Osteocyte (in vitro differentiated cells): ENCODE data around the gene FAM13B. TPM values are rescaled to one million over a fixed set of nuclear protein-coding genes. Genes with fewer than 3 reads are reported as not detected.

Source experiments
- DNase-seq: peaks from one replicate; pipeline ENCODE4 v3.0.0; 2021; ENCODE audit warnings: mixed read lengths; ENCODE audit not compliant: unreplicated experiment; ENCODE audit errors: extremely low spot score
- H3K27ac Mint-ChIP-seq: one replicate; pipeline ENCODE4 v1.8.0; 2021; ENCODE audit warnings: mild to moderate bottlenecking, mixed read lengths; ENCODE audit not compliant: unreplicated experiment
- H3K27me3 Mint-ChIP-seq: one replicate; pipeline ENCODE4 v1.8.0; 2021; ENCODE audit warnings: mixed read lengths; ENCODE audit not compliant: unreplicated experiment
- H3K36me3 Mint-ChIP-seq: one replicate; pipeline ENCODE4 v1.8.0; 2021; ENCODE audit warnings: mixed read lengths; ENCODE audit not compliant: unreplicated experiment
- H3K4me1 Mint-ChIP-seq: one replicate; pipeline ENCODE4 v1.8.0; 2021; ENCODE audit warnings: mixed read lengths; ENCODE audit not compliant: unreplicated experiment
- H3K4me3 Mint-ChIP-seq: one replicate; pipeline ENCODE4 v1.8.0; 2021; ENCODE audit warnings: mild to moderate bottlenecking, moderate library complexity, mixed read lengths; ENCODE audit not compliant: unreplicated experiment
- H3K9me3 Mint-ChIP-seq: one replicate; pipeline ENCODE4 v1.8.0; 2021; ENCODE audit warnings: mixed read lengths; ENCODE audit not compliant: unreplicated experiment
- total RNA-seq: library from RNA; stranded (reverse); gene quantifications from 2 replicates; pipeline ENCODE4 v1.2.1, GENCODE V29; 2021
- TF ChIP-seq, protein P1 (sequence below): fragments of 200-600 bp; sonication (generic); IDR thresholded peaks from 2 replicates; pipeline ENCODE4 v1.5.0; 2021; ENCODE audit warnings: antibody characterized with exemption, mild to moderate bottlenecking, moderate library complexity

FAM13B gene
- total RNA-seq, 1 donor from 2014 or later, result 42.7 TPM

DNA sequence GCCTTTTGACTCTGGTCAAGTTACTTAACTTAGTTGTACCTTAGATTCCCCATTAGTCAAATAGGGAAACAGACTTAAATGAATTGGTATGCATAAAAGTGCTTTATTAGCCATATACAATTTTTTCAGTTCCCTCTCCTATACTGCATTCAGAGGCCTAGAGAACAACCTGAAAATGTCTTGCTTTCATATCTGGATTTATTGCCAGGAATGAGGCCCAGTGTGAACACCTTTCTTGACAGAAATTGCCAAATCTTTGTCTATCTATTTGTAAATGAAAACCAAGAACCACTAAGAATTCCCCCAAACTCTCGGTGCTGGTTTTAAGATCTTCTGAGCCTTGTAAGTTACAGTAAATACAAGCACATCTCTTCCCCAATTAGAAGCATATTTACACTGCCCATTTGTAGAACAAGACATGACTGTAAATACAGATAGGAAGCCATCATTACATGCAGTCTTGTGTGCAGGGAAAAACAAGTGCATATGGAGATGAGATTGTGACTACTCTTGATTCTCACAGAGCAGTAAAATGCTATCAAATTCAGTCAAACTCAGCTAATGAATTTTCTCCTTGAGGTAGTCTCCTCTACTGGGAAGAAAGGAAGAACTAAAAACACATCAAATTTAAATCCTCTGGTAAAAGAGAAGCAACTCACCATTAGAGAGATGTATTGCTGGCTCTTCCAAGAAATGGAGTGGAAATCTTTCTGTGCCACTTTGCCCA lies 5.2 kb upstream of the FAM13B start:
- Mint-ChIP-seq H3K36me3 (no peaks in the 10 kb centered on the region), H3K4me3 (no peak overlapping the region), H3K4me1 (peaks cover 15% of the 10 kb centered on the region), H3K27me3 (peaks cover 2% of the 10 kb centered on the region), H3K27ac (no peak overlapping the region), H3K9me3 (no peaks in the 10 kb centered on the region)
- DNase-seq, result no peak
- TF ChIP-seq, protein P1, sequence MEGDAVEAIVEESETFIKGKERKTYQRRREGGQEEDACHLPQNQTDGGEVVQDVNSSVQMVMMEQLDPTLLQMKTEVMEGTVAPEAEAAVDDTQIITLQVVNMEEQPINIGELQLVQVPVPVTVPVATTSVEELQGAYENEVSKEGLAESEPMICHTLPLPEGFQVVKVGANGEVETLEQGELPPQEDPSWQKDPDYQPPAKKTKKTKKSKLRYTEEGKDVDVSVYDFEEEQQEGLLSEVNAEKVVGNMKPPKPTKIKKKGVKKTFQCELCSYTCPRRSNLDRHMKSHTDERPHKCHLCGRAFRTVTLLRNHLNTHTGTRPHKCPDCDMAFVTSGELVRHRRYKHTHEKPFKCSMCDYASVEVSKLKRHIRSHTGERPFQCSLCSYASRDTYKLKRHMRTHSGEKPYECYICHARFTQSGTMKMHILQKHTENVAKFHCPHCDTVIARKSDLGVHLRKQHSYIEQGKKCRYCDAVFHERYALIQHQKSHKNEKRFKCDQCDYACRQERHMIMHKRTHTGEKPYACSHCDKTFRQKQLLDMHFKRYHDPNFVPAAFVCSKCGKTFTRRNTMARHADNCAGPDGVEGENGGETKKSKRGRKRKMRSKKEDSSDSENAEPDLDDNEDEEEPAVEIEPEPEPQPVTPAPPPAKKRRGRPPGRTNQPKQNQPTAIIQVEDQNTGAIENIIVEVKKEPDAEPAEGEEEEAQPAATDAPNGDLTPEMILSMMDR, result no peak

DNA sequence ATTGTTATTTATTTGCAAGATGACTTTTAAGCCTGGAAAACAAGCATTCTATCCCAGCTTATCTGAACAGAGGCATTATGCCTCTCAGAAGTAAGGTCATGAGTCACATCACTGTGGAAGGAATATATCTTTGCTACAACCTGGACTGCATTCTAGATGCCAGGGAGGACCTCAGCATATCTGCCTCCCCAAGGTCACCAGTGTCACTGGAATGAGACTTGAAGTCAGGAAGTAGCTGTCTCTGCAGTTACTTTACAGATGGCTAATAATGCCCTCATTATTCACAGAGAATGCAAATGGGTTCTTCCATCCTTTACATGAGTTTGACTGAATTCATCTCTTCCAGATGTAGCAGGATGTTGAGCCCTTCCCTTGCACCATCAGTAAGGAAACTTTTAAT lies 4.4 kb upstream of the FAM13B start:
- H3K9me3 Mint-ChIP-seq, result no peaks in the 10 kb centered on the region
- no peak for DNase-seq
- TF ChIP-seq, protein P1, result no peak
- no peak overlapping the region for H3K27ac Mint-ChIP-seq
- H3K36me3 Mint-ChIP-seq, result no peaks in the 10 kb centered on the region
- H3K4me1 Mint-ChIP-seq, result peaks cover 16% of the 10 kb centered on the region
- no peak overlapping the region for H3K4me3 Mint-ChIP-seq
- H3K27me3 Mint-ChIP-seq, result peaks cover 2% of the 10 kb centered on the region

DNA sequence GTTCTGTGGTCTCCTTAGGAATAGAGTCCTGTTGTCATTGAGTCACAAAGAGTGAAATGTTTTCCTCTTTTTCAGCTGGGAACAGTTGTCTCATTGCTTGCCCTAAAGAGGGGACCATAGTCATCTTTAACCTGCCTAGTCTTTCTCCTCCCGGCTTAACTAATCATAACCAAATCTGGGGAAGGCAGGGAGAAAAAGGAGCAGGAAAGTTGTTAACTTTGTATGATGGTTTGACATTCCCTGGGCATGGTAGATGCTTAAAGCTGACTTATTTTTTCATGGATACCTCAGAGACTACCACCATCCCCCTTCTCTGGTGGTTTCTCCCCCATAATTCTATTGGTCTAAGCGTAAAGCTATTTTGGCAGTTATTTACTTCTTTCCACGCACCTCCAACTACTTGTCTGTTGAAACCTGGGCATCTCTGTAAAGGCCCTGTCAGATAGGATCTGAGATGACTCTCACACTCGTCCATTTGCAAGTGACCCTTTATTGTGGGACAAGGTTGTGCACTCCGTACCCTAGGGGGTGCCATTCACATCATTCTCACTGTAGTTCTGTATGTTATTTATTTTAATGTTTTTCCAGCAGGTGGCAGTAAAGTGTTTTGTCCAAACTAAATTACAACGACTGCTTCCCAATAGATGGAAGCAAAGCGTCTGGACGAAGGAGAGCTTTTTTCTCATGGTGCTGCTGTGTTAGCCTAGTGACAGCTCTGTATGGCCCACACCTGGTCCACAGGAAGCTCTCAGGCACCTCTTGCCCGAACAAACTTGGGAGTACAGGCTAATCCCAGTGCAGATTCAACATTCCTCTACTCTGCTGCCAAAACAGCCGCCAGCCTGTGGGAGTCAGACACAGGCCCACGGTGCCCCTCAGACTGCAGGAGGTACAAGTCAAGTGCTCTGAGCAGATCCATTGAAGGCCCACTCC lies 3.0 kb upstream of the FAM13B start:
- peaks cover 30% of the 10 kb centered on the region for H3K4me1 Mint-ChIP-seq
- no peak for DNase-seq
- H3K36me3 Mint-ChIP-seq, result peaks cover 1% of the 10 kb centered on the region
- no peak overlapping the region for H3K4me3 Mint-ChIP-seq
- no peaks in the 10 kb centered on the region for H3K27me3 Mint-ChIP-seq
- H3K9me3 Mint-ChIP-seq, result no peaks in the 10 kb centered on the region
- H3K27ac Mint-ChIP-seq, result peak overlapping the region; percentile 43
- TF ChIP-seq, protein P1, result peak; percentile 85

- H3K9me3 Mint-ChIP-seq, result no peaks in the 10 kb centered on the region
- H3K4me1 Mint-ChIP-seq, result peaks cover 48% of the 10 kb centered on the region
- TF ChIP-seq, protein P1, result no peak
- no peak for DNase-seq
- peak overlapping the region; percentile 96 for H3K4me3 Mint-ChIP-seq
- peaks cover 1% of the 10 kb centered on the region for H3K36me3 Mint-ChIP-seq
- no peaks in the 10 kb centered on the region for H3K27me3 Mint-ChIP-seq
- H3K27ac Mint-ChIP-seq, result peak overlapping the region; percentile 94
These were observed 1.0 kb upstream of the FAM13B start for GRCh38 chr5:138033907-138034306.

- Mint-ChIP-seq H3K9me3 (no peaks in the 10 kb centered on the region), H3K4me1 (peaks cover 48% of the 10 kb centered on the region), H3K36me3 (peaks cover 1% of the 10 kb centered on the region), H3K4me3 (peak overlapping the region; percentile 96), H3K27me3 (no peaks in the 10 kb centered on the region), H3K27ac (peak overlapping the region; percentile 94)
- DNase-seq, result no peak
- TF ChIP-seq, protein P1, result no peak
These were observed 518 bp upstream of the FAM13B start for GRCh38 chr5:138033386-138033808.
